GM18517 (cell line): Measurements from ENCODE around the gene SCRN1.
"Not testable (repeated sequence)": the region's sequence is repeated elsewhere in the genome, so short reads cannot be mapped to it uniquely, and the experiment has no call there.

ENCODE experiments used
- ATAC-seq: cut with Tn5 transposase; IDR thresholded peaks from one replicate; pipeline ENCODE4 v1.9.1; 2021; ENCODE audit warnings: mild to moderate bottlenecking, moderate library complexity; ENCODE audit not compliant: unreplicated experiment

SCRN1 gene

DNA sequence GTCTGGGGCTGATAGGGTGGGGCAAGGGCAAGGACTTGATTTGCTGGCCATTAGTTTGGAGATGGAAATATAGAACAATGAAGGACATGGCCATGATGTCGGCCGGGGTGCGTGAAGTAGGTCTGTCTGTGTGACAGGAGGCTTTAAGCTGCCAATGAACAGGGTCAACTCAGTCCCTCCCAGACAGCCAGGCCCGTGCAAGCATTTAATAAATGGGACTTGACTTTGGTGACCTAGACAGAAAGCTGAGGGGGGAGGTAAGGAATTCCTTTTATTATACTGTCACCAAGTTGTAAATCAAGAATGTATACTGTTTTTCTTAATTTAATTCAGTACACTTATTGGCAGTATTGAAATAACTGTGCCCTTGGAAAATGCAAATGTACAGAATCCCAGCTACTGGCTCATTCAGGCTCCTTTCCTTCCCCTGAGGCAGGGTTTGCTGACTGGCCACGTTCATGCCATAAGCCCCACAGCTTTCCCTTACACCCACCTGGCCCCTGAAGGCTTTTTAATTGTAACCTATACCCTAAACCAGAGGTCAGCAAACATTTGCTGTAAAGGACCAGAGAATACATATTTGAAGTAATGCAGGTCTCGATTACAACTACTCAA is 96.1 kb downstream of the SCRN1 start:
- ATAC-seq, result no peak

DNA sequence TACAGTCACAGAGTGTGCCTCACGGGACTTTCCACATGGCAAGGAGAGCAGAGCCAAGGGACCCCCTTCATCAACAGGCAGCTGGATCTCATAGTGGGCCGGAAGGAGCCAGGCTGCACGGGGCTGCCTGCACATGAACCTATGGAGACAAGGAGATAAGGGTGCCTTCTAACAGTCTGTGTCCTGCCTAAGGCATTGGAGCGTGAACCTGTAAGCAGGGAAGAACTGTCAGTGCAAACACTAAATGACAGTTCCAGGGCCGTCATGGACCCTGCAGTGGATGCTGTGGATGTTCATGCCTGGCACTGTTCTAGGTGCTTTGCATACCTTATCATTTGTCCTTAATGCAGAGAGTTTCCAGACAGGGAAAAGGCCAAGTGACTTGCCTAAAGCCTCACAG is 97.4 kb downstream of the SCRN1 start:
- no peak for ATAC-seq

DNA sequence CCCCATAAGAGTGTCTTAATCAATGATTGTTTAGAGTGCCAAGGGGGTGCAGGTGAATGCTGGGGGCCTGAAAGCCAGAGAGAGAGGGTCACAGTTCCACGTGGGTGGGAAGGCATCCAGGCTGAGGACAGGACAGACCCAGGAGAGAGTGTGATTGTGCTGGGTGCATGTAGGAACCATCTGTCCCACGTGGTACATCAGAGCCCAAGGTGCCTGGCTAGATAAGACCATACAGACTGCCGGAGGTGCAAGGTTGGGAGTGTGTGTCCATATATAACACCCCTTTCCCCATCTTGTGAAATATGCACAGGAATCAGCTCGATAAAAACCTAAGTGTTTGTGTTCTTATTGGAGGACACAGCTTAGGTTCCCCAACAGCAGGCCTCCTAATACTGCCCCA is 97.8 kb downstream of the SCRN1 start:
- no peak for ATAC-seq

DNA sequence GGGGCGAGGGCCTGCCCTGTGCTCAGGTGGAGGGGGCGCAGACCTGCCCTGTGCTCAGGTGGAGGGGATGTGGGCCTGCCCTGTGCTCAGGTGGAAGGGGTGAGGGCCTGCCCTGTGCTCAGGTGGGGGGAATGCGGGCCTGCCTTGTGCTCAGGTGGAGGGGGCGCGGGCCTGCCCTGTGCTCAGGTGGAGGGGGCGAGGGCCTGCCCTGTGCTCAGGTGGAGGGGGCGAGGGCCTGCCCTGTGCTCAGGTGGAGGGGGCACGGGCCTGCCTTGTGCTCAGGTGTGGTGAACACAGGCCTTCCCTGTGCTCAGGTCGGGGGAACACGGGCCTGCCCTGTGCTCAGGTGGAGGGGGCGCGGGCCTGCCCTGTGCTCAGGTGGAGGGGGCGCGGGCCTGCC is 98.8 kb downstream of the SCRN1 start:
- ATAC-seq, result not testable (repeated sequence)

DNA sequence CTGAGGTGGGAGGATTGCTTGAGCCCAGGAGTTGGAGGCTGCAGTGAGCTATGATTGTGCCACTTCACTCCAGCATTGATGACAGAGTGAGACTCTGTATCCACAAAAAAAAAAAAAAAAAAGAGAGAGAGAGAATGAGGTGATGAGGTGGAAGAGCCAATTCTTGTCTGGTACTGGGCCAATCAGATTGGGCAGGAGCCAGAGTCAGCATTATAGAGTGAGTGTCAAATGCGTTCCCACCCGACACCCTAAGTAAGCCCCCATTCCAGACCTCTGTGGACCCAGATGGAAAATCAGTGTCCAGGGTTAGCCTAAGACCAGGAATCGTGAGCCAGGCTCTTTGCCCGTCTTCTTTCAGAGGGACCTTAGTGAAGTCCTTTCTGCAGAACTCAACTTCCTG is 99.3 kb downstream of the SCRN1 start:
- ATAC-seq, result no peak

DNA sequence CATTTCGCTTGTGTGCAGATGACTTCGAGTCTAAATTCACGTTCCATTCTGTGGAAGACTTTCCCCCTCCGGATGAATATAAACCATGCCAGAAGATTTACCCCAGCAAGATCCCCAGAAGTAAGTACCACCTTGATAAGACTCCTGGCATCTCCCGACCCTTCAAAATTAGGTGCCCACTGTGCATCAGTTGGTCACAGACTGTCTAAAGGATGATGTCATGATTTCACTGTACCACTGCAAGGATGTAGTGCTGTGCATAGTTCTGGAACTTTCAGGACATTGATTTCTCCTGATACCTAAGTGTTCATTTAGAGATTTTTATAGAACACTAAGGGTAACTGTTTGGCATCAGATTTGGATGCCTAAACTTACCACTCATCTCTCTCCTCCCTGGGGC is 100.3 kb downstream of the SCRN1 start:
- ATAC-seq, result no peak

DNA sequence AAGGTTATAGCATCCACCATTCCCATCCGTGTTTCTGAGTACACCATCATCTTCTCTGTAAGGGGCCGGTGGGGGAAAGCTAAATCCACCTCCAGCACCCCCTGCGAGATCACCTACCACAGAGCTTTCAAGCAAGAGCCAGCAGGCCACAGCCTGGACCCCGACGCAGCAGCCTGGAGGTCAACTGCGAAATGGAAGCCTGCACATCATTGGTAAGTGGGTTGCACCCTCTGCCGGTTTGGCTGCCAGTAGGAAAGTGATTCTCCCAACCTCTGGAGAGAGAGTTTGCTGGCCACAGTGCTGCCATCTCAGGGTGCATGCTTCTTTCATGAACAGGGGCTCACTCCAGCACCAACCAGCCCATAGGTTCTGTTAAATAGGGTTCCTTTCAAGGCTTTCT is 101.6 kb downstream of the SCRN1 start:
- no peak for ATAC-seq

DNA sequence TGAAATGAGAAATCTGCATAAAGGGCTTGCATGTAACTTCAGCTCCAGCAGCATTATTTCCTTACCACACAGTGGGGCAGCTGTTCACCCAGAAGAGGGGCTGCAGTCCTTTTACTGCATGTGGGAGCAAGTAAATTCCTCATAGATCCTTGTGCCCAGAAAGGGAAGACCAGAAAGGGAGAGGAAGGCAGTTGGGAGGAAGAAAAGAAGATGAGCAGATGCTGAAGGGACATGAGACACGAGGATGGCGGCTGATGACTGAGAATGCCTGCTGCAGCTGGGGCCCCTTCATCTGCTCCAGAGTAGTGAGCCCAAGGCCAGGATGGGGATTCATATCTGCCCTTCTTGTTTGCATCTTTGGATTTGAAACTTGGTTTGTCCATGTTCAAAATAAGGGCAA is 102.8 kb downstream of the SCRN1 start:
- no peak for ATAC-seq

DNA sequence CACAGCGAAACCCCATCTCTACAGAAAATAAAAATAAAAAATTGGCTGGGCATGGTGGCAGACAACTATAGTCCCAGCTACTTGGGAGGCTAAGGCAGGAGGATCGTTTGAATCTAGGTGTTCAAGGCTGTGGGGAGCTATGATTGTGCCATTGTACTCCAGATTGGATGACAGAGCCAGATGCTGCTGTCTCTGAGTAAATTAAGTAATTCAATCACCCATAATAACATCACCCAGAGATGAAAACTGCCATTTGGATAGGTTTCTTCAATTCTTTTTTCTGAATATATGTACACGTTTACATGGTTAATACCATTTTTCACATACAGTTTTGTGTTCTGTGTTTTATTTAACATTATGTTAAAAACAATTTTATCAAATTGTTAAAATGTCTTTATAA is 104.0 kb downstream of the SCRN1 start:
- ATAC-seq, result no peak

DNA sequence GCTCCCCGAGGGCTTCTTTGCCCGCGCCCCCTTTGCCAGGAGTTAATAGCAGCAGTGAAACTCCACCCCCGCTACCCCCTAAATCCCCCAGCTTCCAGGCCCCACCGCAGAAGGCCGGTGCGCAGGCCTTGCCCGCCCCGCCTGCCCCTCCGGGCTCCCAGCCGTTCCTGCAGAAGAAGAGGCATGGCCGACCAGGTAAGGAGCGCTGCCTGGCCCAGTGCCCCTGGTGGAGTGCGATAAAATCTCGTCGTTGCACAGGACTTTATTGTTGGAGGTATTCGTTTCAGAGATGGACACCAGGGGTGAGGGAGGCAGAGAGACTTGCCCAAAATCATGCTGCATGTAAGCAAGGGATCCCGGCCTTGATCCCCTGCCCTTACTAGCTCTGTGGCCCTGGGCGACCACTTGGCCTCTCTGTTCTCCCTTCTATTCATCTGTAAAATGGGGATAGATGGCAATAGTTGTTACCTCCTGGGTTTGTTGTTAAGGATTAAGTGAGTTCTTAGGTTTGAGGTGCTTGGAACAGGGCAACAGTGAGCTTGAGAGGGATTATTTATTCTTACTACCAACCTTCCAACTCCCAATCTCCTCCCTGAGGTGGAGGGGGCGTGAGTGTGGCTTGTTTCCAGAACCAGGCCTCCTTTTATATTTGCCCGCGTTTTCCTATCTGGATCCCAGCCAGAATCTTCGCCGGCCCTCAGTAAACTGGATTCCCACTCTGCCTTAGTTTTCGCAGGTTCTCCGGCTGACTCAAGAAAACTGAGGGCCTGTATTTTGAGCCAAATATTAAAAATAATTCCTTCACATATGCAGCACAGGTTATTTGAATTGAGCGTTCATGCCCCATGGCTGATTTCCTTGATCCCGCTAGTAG is 105.0 kb downstream of the SCRN1 start:
- ATAC-seq, result no peak

DNA sequence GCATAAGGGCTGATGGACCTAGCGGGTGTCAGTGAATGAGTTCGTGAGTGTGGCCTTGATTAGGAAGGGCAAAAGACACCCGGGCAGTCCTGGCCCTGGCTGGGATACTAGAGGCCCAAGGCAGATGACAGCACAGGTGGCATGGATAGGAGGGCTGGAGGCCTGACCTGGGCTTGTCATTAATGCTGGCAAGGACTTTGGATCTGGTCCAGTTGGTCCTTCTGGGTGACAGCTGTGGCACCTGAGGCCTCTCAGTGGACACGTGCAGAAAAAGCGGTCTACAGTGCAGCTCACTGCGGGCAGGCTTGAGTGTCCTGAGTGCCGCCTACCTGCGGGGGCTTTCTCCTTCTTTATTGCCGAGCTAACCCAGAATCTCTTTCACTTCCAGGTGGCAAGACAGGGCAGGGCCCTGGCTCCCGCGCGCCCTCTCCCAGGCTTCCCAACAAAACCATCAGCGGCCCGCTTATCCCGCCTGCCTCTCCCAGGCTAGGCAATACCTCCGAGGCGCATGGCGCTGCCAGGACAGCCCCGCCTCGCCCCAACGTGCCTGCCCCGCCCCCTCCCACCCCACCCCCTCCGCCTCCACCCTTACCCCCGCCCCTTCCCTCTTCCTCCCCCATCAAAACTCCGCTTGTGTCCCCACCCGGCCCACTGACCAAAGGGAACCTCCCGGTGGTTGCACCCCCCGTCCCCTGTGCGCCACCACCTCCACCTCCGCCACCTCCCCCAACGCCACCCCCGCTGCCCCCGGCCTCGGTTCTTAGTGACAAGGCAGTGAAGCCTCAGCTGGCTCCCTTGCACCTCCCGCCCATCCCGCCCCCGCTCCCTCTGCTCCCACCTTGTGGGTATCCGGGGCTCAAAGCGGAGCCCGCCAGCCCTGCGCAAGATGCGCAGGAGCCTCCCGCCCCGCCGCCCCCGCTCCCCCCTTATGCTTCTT is 105.9 kb downstream of the SCRN1 start:
- ATAC-seq, result no peak

DNA sequence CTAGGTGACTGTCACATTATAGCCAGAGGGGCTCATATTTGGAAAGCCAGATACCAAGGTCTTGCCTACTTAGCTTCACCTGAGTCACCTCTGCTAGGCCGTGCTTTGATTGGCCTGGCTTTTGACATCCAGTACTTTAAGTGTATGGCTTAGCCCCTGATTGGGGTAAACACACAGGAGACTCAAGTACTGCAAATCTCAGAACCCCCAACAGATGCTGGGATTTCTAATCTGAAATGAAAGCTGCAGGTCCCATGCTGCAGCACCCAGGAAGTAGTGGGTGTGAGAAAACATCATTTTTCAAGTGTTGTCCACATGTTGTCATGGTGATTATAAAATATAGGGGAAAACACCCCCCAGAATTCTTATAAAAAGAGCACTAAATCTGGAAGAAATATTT is 107.1 kb downstream of the SCRN1 start:
- no peak for ATAC-seq

DNA sequence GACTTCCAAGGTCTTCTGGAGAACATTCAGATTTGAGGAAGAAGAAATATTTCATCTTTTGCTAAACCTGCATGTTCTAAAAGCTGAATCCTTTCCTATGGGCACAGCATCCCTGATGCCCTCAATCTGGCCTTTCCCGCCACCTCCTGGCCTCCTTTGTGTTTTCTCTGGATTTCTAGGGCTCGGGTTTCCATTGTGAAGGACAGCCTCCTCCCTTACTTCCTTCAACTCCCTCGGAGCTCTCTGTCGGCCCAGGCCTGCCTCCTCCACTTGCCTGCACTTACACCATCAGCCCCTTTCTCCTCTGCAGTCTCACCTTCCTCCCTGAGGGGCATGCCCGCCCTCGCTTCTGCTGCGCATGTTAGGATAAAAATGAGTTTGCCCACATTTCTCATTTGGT is 107.9 kb downstream of the SCRN1 start:
- ATAC-seq, result no peak

DNA sequence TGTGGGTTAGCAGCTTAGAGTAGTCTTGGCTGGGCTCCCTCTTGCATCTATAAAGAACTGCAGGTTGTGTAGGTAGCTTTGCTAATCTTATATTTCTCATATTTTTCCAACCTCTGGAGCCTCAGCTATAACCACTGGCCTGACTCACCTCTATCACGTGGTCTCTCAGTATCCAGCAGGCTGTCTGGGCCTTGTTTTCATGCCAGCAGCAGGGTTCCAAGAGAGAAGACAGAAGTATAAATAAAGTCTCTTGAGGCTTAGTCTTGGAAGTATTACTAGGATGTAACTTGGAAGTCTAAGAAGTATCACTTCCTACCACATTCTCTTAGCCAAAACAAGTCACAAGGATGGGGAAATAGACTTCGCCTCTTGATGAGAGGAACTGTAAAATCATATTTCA is 110.0 kb downstream of the SCRN1 start:
- no peak for ATAC-seq

DNA sequence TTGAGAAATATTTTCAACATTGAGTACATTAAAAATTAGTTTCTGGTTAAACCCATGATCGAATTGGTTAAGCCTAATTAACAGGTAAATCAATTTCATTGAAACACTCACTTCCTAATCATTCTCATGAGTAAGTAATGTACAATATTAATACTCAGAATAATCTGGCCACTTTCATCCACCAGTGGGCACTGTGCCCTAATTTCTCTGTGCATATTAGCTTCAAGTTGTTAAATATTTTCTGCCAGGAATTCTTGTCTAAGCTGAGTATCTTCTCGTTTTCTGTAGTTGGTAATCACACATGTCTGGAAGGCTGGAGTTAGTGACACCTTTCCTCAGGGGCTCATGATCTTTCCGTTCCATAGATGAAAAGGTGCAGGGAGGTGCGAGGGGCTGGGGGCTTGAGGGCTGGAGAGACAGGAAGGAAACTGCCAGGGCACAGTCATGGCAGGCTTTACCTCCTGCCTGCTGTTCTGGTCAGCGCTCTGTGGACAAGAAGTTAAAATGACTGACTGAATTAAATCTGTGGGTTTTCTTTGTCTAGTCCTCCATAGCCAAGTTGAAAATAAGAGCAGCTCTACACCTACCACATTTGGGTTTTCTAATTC is 111.4 kb downstream of the SCRN1 start:
- no peak for ATAC-seq

DNA sequence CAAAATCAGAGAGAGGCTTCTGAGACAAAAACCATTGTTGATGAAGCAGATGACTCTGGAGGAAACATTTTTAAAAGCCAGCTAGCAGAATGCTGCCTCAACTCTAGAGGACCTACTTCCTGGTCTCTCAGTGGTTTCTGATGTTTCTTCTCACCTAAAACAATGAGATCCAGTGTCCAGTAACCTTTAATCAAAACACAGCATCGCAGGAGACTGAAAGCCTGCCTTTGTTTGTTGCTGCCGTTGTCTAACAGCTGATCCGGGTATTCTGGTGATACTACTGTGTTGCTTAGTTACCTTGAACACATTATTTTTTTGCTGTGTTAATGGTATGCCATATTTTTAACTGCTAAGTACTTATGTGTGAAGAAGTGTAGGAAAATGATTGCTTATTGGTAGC is 112.4 kb downstream of the SCRN1 start:
- ATAC-seq, result no peak

DNA sequence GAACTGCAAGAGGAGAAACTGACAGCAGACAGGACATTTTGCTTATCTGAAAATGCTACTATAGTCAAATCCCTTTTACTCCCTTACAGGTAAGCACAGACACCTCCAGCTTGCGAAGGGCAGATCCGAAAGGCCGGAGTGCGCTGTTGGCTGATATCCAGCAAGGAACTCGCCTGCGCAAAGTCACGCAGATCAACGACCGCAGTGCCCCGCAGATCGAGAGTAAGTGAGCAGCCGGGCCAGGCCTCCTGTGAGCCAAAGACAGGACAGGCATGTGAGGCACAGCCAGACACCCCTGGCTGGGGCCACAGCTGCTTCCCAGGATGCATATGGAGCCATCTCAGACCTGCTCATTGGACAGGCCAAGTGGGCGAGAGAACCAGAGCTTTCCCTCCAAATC is 113.9 kb downstream of the SCRN1 start:
- no peak for ATAC-seq

DNA sequence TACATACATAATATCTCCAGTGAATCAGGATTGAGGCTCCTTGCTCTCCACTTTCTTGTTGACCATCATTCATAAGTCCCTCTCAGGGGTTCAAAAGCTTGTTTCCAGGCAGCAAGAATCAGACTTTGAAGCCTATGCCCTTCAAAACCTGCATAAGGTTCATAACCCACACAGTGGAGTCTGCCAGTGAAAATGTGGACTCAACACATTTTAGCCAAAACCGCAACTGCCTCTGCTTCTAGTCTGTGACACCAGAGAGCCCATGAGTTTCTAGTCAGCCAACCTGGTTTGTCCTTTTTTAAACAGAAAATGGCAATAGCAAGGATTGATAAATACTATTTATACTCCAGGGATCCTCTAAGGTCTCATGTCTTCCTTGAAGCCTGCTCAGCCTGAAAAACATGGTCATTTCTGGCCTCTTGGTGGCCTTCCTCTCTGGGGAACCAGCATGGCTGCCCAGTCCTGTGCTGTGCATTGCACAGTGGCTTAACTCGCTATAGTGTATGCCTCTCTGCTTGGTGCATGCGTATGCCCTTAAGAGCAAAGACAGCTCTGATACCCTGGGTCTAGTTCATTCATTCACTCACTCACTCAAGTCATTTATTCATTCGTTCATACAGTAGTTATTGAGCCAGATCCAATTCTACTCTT is 115.8 kb downstream of the SCRN1 start:
- ATAC-seq, result no peak

DNA sequence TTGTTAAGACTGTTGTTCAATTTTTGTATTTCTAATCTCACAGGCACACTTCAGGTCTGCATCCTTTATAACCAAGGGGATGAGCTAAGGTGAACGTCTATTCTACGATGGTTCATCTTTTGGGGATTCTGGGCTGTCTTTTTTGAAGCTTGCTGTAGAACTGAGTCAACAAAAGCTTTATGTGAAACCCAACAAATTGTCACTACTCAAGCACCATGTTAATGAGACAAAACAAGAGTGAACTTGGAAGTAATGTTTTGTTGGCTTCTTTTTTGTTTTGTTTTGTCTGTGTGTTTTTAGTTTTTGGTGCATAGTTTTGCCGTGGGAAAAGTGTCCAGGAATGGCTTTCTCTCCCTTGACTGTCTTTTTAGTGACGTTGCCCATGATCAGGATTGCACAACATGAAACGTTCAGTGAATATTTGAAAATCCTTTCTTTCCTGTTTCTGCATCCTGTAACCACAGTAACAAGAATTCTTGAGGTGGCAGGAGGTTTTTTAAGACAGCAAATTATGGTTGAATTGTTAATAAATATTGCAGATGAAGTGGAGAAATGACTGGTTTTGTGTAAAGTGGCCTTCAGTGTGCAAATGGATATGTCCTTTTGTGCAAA is 117.7 kb downstream of the SCRN1 start:
- ATAC-seq, result no peak
